ENCODE results near the gene UPK3A.

DNA sequence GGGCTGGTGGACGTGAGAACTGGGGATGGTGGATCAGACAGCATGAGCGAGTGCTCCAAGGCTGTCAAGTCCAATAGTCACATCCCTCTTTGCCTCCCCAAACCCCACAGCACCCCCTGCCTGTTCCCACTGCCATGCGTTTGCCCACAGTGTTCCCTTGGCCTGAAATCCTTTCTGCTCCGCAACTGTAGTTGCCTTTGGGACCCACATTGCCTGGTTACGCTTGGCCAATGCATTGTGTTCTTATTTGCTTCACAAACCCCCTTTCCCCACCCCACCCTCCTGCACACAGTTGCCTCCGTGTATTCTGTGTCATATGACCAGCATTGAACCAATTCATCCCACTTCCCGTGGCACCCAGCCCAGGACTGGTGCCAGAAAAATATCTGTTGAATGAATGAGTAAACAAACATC, 42.0 kb upstream of the UPK3A start:
- no peak for TF ChIP-seq ZNF114 (CRISPR knock-in tag; IDR thresholded peaks at IDR 0.05)
- TF ChIP-seq, protein P1, sequence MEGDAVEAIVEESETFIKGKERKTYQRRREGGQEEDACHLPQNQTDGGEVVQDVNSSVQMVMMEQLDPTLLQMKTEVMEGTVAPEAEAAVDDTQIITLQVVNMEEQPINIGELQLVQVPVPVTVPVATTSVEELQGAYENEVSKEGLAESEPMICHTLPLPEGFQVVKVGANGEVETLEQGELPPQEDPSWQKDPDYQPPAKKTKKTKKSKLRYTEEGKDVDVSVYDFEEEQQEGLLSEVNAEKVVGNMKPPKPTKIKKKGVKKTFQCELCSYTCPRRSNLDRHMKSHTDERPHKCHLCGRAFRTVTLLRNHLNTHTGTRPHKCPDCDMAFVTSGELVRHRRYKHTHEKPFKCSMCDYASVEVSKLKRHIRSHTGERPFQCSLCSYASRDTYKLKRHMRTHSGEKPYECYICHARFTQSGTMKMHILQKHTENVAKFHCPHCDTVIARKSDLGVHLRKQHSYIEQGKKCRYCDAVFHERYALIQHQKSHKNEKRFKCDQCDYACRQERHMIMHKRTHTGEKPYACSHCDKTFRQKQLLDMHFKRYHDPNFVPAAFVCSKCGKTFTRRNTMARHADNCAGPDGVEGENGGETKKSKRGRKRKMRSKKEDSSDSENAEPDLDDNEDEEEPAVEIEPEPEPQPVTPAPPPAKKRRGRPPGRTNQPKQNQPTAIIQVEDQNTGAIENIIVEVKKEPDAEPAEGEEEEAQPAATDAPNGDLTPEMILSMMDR (conservative IDR thresholded peaks at IDR 0.05; ENCODE audit: low read depth in 2 of 2), result peak in 1 of 2 experiments; percentile 59; a peak in 3 of 4 replicates

All from GM23338 (cell line).